VCaP (cell line): ENCODE measurements around the gene GREM2.

Experiments
- H3K27ac ChIP-seq: fragments of 450-650 bp; 2 replicates; pipeline ENCODE4 v1.5.1; 2017
- CTCF ChIP-seq: fragments of 450-650 bp; conservative IDR thresholded peaks from 2 replicates; pipeline ENCODE4 v1.5.1; 2017; ENCODE audit warnings: mild to moderate bottlenecking, moderate library complexity

Gene GREM2

GRCh38 chr1:240499012-240499411 lies 112.9 kb downstream of the GREM2 start:
- no peak for TF ChIP-seq CTCF
- H3K27ac ChIP-seq, result no peak overlapping the region

- no peak overlapping the region for H3K27ac ChIP-seq
- TF ChIP-seq CTCF, result no peak
These were observed 113.6 kb downstream of the GREM2 start for GRCh38 chr1:240498335-240498734.

GRCh38 chr1:240497908-240498307 lies 114.0 kb downstream of the GREM2 start:
- TF ChIP-seq CTCF, result no peak
- no peak overlapping the region for H3K27ac ChIP-seq

GRCh38 chr1:240496941-240497340 lies 115.0 kb downstream of the GREM2 start:
- TF ChIP-seq CTCF, result no peak
- H3K27ac ChIP-seq, result no peak overlapping the region

- TF ChIP-seq CTCF, result no peak
- no peak overlapping the region for H3K27ac ChIP-seq
These were observed 115.6 kb downstream of the GREM2 start for GRCh38 chr1:240496356-240496755.

- no peak for TF ChIP-seq CTCF
- no peak overlapping the region for H3K27ac ChIP-seq
These were observed 116.4 kb downstream of the GREM2 start for GRCh38 chr1:240495601-240496000.

GRCh38 chr1:240492832-240493440 lies 119.0 kb downstream of the GREM2 start:
- TF ChIP-seq CTCF, result no peak
- no peak overlapping the region for H3K27ac ChIP-seq
